RKO (cell line): ENCODE results near the gene CHRNA4.

Experiments used
- DNase-seq: peaks from one replicate; pipeline ENCODE4 v3.0.0-alpha.2; 2016; ENCODE audit warnings: low spot score

The CHRNA4 gene

DNA sequence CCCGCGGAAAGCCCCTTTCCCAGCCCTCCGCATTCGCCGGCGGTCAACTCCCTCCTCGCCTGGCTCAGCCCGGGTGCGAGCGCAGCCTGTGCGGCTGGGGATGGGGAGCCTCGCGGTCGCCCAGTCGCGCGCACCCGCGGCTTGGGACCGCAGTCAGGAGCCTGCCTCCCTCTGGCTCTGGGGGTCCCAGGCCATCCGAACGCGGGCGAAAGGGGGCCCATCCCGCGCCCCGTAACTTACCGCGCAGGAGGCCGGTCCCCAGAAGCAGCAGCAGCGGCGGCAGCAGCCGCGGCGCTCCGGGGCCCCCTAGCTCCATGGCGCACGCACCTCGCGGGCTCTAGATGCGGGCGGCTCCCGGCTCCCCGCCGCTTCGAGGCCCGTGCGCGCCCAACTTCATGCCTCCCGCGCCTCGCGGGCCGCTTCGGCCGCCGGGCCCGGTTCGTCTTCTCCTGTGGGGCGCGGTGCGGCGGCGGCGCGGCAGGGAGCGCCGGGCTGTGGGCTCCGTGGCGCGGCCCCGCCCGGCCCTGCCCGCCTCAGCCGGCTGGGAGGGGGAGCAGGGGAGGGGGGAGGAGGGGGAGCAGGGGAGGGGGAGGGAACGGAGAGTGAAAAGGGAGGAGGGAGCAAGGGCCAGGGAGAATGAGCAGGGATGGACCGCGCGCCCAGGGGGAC lies at the start of gene CHRNA4:
CHRNA4 (minus strand) TSS at position 500 of the 669 bp plus-strand sequence; CDS start at position 316, 184 bp downstream.
- DNase-seq, result no peak

- no peak for DNase-seq
Measured at GRCh38 chr20:63409834-63410435, 48.8 kb upstream of the CHRNA4 start.

- DNase-seq, result no peak
Measured at GRCh38 chr20:63409066-63409833, 48.1 kb upstream of the CHRNA4 start.

- DNase-seq, result no peak
Measured at GRCh38 chr20:63408684-63409046, 47.5 kb upstream of the CHRNA4 start.

DNA sequence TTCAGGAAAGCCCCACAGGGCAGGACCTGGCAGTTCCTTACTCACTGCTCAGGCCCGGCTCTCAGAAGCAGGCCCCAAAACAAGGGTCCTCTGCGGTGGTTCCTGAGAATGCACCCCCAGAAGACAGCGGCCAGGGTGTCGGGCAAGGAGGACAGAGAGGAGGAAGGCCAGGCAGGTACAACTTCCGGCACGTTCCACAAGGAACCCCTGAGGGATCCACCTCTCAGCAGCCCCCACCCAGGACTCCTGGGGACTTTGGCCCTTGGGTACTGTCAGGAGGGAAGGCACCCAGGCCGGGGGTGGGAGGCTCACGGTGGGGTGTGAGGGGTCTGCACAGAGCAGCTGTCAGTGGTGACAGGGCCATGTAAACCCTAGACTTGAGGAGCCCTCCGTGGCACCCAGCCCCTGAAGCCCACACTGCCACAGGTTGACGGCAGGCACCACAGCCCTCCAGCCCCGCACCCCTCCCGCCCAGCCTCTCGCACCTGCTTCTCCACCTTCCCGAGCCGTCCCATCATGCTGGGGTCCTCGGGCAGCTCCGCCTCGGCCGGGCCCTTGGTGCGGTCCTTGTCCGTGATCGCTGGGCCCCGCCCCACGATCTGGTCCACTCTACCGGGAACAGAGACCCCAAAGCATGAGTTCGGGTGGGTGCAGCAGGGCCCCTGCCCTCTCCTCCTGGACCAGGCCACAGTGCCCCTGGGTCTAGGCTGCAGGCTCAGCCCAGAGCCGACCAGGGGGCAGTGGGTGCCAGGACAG lies 47.0 kb upstream of the CHRNA4 start:
- DNase-seq, result no peak

DNA sequence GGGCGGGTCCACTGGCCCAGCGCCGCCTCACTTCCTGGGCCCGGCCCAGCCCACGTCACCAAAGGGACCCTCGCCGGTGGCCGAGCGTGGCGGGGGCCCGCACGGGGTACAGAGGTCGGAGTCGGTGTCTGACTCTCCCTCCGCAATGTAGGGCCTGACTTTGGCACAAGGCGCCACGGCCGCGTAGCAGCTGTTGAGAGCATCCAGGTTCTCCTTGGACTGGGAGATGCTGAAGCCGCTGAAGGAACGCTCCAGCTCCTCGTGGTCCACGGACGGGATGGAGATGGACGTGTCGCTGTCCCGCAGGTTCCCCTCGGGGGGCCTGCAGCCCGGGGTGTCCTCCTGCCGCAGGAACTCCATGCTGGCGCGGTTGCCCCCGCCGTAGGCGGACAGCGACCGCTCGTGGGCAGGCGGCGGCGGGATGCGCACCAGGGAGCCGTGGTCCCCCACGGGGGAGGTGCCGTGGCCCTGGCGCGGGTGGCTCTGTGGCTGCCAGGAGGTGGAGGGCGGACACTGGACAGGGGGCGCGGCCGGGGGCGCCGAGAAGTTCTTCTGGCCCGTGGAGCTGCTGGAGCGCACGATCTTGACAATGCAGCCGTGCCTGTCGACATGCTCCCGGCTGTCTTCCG lies 45.6 kb upstream of the CHRNA4 start:
- no peak for DNase-seq

GRCh38 chr20:63406011-63406410 lies 44.9 kb upstream of the CHRNA4 start:
- no peak for DNase-seq

DNA sequence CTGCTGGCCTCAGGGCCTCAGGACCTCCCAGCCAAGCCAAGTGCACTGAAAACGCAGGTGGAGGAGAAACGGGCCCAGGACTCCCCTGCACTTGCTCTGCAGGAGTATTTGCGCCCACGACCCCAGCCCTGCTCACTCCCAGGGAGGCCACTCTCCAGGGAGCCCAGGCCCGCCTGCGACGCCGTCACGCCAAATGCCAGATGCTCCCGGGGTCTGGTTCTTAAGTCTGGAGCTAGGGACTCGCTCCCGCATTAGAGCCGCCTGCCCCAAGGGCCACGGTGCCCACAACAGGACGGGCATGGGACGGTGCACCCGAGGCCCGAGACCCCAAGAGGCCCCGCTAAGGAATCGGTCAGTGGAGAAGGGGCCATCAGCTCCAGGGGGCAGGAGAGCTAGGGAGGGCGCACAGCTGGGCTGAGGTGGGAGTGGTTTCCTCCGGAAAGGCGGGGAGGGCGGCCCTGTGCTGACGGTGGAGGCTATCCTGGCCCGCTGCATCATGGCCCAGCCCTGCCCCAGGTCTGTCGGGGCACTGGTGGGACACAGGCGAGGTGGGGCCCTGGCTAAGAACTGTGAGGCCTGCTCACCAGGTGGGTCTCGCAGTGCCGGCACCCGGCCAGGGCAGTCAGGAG lies 44.1 kb upstream of the CHRNA4 start:
- DNase-seq, result no peak

GRCh38 chr20:63404129-63405085 lies 43.3 kb upstream of the CHRNA4 start:
- DNase-seq, result no peak

DNA sequence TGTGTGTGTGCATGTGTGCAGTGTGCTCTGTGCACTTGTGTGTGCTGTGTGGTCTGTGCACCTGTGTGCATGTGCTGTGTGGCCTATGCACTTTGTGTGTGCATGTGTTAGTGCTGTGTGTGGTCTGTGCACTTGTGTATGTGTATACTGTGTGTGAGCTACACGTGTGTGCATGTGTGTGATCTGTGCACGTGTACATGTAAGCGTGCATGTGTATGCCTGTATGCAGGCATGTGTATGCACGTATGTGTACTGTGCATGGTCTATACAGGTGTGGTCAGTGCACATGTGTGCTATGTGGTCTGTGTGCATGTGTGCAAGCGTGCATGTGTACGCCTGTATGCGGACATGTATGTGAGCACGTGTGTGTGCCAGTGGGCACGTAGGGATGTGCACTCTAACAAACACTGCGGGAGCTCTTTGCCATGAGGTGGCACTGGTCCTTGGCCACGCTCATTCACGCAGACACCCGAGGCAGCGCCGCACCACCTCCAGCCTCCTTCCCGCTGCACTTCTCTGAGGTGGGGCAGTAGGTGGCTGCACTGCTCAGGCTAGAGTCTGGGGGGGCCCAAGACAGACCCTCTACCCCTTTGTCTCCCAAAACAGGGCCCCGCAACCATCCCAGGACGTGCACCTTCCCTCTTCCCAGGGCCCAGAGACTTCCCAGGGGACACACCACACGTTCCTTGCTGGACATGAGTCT lies 42.4 kb upstream of the CHRNA4 start:
- DNase-seq, result no peak

DNA sequence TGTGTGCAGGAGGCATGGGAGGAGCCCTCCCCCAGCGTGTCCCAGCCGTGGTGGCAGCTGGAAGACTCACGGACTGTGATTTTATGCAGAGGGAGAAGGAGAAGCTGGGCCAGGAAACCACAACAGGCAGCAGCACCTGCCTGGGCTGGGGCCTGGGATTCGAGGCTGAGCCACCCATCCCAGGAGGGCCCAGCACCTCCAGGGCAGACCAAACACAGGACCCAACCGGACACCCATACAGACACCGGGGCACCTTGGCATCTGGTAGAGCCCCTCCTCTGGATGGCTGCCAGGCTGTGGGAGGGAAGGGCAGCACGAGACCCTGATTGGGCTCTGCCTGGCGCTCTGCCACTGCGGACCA lies 41.7 kb upstream of the CHRNA4 start:
- no peak for DNase-seq

GRCh38 chr20:63402181-63402859 lies 41.2 kb upstream of the CHRNA4 start:
- DNase-seq, result no peak

- no peak for DNase-seq
Measured at GRCh38 chr20:63401384-63402110, 40.4 kb upstream of the CHRNA4 start.

DNA sequence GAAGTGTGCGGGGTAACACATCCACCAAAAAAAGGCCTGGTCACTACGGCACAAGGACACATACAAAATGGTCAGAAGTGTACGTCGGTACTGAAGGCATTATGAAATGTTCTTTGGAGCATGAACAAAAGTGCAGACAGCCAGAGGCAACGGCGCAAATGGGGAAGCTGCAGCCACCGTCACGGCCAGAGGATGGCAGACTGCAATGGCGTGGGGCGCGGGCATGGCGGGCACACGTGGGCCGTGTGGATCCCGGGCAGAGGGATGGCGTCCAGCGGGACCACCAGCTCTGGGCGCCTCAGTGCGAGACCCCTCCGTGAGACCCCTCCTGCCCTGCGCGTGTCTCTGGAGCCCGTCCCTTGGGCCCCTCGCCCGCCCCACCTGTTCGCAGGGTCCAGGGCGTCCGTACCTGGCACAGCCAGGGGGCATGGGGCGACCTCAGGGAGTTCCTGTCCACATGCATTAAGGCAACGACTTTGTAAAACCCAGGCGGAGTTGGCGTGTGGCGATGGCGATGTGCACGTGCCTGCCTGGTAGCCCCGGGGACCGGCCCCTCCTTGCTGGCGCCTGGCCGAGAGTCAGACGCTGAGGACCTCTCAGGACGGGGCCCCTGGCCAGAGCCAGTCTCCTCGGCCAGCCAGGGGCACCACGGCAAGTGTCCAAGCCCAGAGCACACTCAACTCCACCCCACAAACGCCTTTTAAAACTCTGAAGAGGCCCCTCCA lies 39.5 kb upstream of the CHRNA4 start:
- DNase-seq, result no peak

GRCh38 chr20:63399596-63400375 lies 38.6 kb upstream of the CHRNA4 start:
- no peak for DNase-seq

DNA sequence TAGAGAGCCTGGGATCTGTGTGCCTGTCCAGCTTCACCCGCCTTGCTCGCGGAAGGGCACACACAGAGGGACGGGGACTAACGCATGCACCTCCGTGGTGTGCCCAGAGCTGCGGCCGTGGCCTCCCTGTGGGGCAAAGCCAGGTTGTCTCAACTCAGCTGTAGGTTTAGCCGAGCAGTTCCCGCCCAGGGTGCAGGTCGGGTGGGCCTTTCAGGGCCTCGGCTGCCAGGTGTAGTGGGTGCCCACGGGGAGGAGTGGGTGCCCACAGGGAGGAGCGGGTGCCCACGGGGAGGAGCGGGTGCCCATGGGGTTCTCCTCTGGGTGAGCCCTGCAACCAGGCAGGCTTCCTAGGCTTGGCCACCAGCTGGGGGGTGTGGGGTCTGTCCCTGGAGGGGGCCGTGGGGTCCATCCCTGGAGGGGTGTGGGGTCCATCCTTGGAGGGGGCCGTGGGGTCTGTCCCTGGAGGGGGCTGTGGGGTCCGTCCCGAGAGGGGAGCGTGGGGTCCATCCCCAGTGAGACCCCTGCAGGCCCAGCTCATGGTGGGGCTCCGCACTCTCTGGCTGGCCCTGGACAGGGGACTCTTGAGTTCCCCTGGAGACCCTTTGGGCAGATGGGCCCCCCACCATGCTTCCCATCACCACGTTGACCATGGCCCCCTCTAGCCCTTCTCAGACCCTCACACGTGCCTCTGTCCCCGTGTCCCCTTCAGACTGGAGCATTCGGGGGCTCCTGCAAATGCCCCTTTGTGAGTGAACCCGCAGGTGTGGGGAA lies 37.8 kb upstream of the CHRNA4 start:
- DNase-seq, result no peak
